Ramos (cell line): ENCODE results near the gene PTPN14.
"Not testable (repeated sequence)": the region's sequence is repeated elsewhere in the genome, so short reads cannot be mapped to it uniquely, and the experiment has no call there.

Experiments
- in situ Hi-C: fragments of 300-500 bp; cut with MboI; formaldehyde crosslinking; loops from one replicate; pipeline ENCODE4 v1.14.3; 2022; ENCODE audit warnings: low sequenced_read_pairs; ENCODE audit not compliant: unreplicated experiment

The PTPN14 gene

DNA sequence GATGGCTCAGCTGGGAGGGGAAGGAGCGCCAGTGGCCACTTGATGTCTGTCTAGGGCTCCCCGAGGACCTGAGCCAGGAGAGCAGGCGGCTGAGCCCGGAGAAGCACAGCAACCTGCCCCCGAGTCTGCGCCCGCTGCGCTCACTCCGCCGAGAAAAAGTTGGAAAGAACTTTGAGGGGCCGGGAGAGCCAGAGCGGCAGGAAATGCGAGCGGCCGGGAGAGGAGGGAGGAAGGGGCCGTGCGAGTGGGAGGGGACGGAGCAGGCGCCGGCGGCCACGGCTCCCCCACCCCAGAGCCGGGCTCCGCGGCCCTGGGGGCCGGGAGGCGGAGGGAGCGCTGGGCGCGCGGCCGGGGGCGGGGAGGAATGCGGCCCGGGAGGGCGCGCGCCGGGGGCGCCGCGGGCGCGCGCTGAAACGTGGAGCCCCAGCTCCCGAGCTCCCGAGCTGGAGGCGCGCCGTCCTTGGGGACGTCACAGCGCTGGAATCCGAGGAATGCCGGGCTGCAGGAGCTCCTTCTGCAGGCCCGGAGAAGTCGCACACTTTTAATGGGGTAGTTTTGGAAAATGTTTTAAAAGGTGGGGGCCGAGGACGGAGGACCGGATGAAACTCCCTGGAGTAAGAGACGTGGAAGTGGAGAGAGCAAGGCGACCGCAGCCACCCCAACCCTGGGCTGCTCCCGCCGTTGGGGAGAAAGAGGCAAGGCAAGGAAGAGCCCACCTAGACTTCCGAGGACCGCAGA, at the start of gene PTPN14:
TSS of gene PTPN14 (minus strand) at position 167 of the 738 bp plus-strand sequence. CDS start 86,799 bp downstream, outside the sequence.
- in situ Hi-C loops: no loop called here

GRCh38 chr1:214593158-214593557, 41.8 kb upstream of the PTPN14 start:
- in situ Hi-C loops: no loop called here

- in situ Hi-C loops: not testable (repeated sequence)
Measured at GRCh38 chr1:214591918-214592317, 40.5 kb upstream of the PTPN14 start.

GRCh38 chr1:214590696-214591095, 39.3 kb upstream of the PTPN14 start:
- in situ Hi-C loops: no loop called here

- in situ Hi-C loops: no loop called here
Measured at GRCh38 chr1:214588963-214589597, 37.7 kb upstream of the PTPN14 start.

- in situ Hi-C loops: no loop called here
Measured at GRCh38 chr1:214587165-214587564, 35.8 kb upstream of the PTPN14 start.

- in situ Hi-C loops: no loop called here
Measured at GRCh38 chr1:214586621-214587020, 35.2 kb upstream of the PTPN14 start.

- in situ Hi-C loops: no loop called here
Measured at GRCh38 chr1:214584805-214585766, 33.7 kb upstream of the PTPN14 start.

GRCh38 chr1:214583824-214584554, 32.6 kb upstream of the PTPN14 start:
- in situ Hi-C loops: no loop called here

GRCh38 chr1:214583113-214583512, 31.7 kb upstream of the PTPN14 start:
- in situ Hi-C loops: no loop called here

DNA sequence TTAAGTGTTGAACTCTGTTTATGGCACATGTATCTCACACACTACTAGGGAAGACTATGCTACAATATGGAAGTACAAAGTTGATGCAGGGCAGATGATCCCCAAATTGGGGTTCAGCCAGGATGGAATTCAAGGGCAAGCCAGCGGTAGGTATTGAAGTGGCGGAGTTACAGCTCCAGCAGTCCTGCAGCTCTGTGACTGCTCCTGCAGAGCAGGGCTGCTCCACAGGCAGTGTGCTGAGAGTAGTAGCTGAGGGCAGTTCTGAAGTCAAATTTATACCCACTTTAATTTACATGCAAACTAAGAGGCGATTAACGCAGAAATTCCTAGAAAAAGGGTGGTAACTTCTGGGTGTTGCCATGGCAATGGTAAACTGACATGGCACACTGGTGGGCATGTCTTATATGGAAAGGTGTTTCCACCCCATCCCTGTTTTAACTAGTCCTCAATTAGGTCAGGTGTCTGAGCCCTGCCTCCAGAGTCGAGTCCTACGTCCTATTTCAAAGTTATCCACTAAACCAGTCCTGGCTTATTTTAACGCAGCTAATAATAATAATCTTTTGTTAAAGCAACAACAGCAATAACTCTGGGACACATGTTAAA, 31.0 kb upstream of the PTPN14 start:
- in situ Hi-C loops: no loop called here

- in situ Hi-C loops: no loop called here
Measured at GRCh38 chr1:214581785-214582184, 30.4 kb upstream of the PTPN14 start.

- in situ Hi-C loops: no loop called here
Measured at GRCh38 chr1:214579183-214579582, 27.8 kb upstream of the PTPN14 start.

DNA sequence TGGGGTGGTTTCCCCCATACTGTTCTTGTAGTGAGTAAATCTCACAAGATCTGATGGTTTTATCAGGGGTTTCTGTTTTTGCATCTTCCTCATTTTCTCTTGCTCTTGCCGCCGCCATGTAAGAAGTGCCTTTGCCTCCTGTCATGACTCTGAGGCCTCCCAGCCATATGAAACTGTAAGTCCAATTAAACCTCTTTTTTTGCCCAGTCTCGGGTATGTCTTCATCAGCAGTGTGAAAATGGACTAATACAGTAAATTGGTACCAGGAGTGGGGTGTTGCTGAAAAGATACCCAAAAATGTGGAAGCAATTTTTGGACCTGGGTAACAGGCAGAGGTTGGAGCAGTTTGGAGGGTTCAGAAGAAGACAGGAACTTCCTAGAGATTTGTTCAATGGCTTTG, 24.7 kb upstream of the PTPN14 start:
- in situ Hi-C loops: not testable (repeated sequence)

GRCh38 chr1:214574598-214575411, 23.4 kb upstream of the PTPN14 start:
- in situ Hi-C loops: no loop called here

- in situ Hi-C loops: no loop called here
Measured at GRCh38 chr1:214573386-214574318, 22.2 kb upstream of the PTPN14 start.

GRCh38 chr1:214571281-214571680, 19.9 kb upstream of the PTPN14 start:
- in situ Hi-C loops: no loop called here

GRCh38 chr1:214570442-214570841, 19.0 kb upstream of the PTPN14 start:
- in situ Hi-C loops: no loop called here
